Activated CD4-positive, alpha-beta T cell treated with anti-CD3 and anti-CD28 coated beads for 4 hours (primary cell): ENCODE data around the gene ALDH8A1.

Experiments
- DNase-seq, 2 donors: peaks; one replicate each; pipeline ENCODE4 v3.0.0-alpha.2; 2020

The ALDH8A1 gene

DNA sequence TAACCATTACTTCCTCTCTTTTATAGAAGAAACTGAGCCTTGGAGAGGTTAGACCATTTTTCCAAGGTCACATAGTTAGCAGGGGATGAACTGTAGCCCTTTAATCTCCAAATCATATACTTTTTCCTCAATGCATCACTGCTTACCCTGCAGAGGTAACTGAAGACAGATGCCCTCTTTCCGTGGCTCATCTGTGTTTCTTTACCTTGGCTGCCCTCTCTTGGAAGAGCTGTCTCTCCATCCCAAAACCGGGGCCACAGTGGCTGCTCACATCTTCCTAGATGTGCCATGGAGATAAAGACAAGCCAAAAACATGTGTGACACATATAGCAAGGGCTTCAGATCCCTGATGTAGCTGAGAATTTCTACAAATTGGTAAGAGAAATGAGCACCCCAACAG lies 581 bp upstream of the ALDH8A1 start:
- no peak for DNase-seq

- DNase-seq = no peak
Observed at GRCh38 chr6:134948691-134949090, 1.2 kb downstream of the ALDH8A1 start.

DNA sequence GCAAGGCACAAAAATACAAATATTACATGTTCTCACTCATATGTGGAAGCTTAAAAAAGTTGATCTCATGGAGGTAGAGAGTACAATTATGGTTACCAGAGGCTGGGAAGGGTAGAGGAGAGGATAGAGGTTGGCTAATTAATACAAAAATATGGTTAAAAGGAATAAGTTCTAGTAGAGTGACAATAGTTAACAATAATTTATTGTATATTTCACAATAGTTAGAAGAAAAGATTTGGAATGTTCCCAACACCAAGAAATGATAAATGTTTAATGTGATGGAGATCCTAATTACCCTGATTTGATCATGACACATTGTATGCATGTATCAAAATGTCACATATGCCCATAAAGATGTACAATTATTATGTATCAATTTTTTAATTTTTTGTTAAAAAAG lies 1.8 kb downstream of the ALDH8A1 start:
- DNase-seq = no peak

- no peak for DNase-seq
Observed at GRCh38 chr6:134945045-134945444, 4.9 kb downstream of the ALDH8A1 start.

- DNase-seq = no peak
Observed at GRCh38 chr6:134943522-134944111, 6.3 kb downstream of the ALDH8A1 start.

GRCh38 chr6:134938896-134939295 lies 11.0 kb downstream of the ALDH8A1 start:
- peak; percentile 49 to 75 for DNase-seq

DNA sequence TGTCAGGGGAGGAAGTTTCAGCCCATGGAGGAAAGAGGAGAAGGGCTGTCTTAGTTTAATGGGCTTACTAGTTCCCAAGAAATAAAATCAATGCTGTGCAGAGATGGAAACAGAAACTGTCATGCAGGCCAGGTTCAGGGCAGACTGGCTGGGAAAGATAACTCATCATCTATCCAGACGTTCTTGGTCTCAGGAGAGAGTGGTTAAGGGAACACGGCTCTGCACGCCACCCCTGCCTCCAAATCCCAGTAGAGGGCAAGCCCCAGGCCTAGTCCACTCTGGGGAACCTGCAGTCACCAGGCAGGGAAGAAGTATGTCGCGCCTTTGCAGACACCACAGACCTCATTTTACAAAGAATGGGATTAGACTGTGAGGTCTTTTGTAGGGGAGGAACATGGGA lies 12.5 kb downstream of the ALDH8A1 start:
- no peak for DNase-seq

- no peak for DNase-seq
Observed at GRCh38 chr6:134936931-134937330, 13.0 kb downstream of the ALDH8A1 start.

- no peak for DNase-seq
Observed at GRCh38 chr6:134936476-134936875, 13.4 kb downstream of the ALDH8A1 start.

DNA sequence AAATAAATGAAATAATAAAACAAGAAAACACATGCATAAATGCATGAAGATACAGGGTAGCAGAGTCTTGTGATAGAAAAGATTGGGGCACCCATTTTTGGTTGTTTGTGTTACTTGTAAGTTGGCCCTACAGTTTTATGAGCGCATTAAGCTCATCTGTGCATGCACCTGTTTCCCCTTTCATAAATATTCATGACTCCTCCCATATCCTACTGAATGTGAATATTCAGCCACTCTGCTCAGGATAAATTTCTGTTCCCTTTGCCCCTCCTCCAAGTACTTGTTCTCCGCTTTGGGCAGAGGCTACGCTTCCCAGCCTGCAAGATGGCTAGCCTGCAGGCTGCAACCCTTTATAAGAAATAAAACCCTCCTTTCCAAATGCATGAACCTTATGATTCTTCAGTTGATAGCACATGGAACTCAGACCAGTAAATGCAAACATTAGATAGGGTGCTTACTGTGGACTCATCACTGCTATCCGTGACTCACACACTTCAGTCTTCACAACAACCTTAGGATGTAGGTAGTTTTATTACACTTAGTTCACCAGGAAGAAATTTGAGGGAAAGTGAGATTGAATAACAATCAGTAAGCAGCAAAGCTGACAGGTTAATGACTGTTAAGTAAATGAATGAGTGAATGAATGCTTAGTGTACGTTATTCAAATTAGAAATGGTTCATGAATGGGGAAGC lies 15.0 kb downstream of the ALDH8A1 start:
- DNase-seq = no peak

- DNase-seq = no peak
Observed at GRCh38 chr6:134932535-134933470, 17.1 kb downstream of the ALDH8A1 start.

DNA sequence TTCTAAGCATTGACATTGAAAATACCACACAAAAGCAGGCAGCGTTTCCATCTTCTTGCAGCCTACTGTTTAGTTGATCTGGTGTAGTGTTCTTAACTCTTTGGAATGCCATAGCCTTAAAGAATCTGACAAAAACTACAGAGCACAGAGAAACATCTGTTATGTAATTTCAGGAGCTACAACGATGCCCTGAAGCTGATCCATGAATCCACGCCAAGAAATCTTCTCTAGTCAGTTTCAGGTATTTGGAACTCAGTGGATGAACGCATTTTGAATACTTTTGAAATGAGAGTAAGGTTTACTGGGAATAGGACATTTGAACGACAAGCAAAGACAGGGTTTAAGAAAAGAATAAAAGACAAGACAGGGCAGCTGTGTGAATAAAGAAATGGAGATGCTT lies 17.8 kb downstream of the ALDH8A1 start:
- no peak for DNase-seq

- no peak for DNase-seq
Observed at GRCh38 chr6:134930463-134930862, 19.4 kb downstream of the ALDH8A1 start.

- no peak for DNase-seq
Observed at GRCh38 chr6:134928151-134928900, 21.6 kb downstream of the ALDH8A1 start.

GRCh38 chr6:134925800-134926199 lies 24.1 kb downstream of the ALDH8A1 start:
- DNase-seq = no peak

- no peak for DNase-seq
Observed at GRCh38 chr6:134921721-134922261, 28.1 kb downstream of the ALDH8A1 start.

DNA sequence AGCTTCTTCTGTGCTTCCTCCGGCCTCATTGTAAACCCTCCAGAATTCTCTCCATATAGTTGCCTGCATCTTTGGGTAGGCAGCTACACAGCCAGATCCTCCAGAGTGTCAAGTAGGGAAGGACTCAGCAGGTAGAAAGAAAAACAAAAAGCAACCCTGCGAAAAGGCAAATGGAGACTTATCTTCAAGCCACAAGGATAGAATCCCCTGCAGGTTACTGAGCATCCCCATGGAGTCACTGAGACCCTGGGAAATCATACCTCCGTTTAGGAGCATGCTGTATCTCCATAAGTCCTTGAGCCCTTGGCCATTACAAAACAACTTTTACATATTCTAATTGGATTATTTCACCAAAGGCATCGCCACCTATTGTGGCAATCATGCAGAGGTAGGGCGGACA lies 28.6 kb downstream of the ALDH8A1 start:
- DNase-seq = no peak

DNA sequence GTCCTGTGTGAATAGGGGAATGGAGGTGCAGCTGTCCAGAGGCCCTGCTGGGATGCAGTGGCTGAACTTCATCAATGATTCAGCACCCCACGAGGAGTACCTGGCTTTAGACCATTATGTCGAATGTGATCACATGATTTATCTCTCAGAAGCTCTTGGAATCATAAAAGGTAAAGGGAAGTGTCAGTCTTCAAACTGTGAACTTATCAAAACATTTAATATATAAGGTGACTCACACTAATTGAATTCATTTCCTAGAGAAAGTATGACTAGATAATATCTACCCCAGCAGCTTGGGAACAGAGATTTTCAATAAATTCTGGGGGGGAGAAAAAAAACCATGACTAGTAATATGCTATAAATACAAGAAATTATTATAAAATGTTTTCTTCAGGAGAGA lies 29.5 kb downstream of the ALDH8A1 start:
- DNase-seq = no peak

- DNase-seq = no peak
Observed at GRCh38 chr6:134918418-134918961, 31.4 kb downstream of the ALDH8A1 start.

DNA sequence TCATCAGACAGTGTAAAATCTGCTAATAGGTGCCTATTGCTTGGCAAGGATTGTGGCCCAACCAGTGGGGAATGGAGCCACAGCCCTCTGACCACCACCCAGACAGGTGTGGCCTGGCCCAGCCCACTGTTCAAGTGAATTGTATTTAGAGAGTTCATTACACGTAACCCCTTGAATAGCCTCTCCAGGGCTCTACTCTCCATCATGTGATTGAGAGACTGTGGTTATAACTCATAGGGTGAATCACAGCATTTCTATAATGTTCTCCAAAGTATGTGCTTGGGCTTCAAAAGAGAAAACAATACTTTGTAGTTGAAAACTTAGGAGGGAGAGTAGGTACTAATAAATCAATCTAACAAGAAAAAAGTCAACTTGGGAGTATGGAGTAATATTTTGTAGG lies 38.4 kb downstream of the ALDH8A1 start:
- DNase-seq = no peak

DNA sequence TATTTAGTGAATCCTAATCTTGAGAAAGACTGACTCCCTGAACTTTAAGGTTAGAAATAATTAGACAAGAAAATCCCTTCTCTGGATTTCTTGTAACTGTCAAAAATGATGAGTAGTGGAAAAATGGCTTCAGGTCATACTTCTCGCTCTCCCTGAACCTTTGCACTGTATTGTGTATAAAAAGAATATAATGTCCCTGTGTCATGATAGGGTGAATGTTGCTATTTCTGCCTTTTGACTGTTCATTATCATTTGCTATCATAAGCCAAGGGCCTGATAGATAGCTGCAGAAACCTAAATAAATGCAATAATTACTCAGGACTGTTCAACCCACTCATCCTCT lies 39.3 kb downstream of the ALDH8A1 start:
- no peak for DNase-seq
